ENCODE data around the gene C1orf185. TPM values are rescaled to one million over a fixed set of nuclear protein-coding genes. Genes with fewer than 3 reads are reported as not detected.

Gene C1orf185
- not detected for total RNA-seq
- not detected for polyA plus RNA-seq
- long read RNA-seq, donor 1, result 0 reads
- long read RNA-seq, donor 2, result 0 reads

GRCh38 chr1:51101976-51102375 lies at the start of gene C1orf185:
C1orf185 (plus strand) TSS chr1:51102228; CDS start chr1:51102234, 6 bp downstream.
- WGBS, 3 donors, result 32 to 37% (median 32%) methylated on average over 4 of the region's 4 CpGs
- no peak within 1 kb of the TSS for H3K27ac ChIP-seq
- TF ChIP-seq CTCF (IDR thresholded peaks at IDR 0.05), result no peak

GRCh38 chr1:51058858-51059257 lies 43.2 kb upstream of the C1orf185 start:
- DNase-seq, result no peak
- TF ChIP-seq CTCF (IDR thresholded peaks at IDR 0.05), result no peak
- no peak for ATAC-seq
- Histone ChIP-seq H3K4me1 (no peaks in the 10 kb centered on the region), H3K36me3 (ENCODE audit: insufficient read depth in 1 of 2, low read depth in 1 of 2) (no peaks in the 10 kb centered on the region), H3K27me3 (ENCODE audit: insufficient read depth in 3 of 3, low read length in 2 of 3) (no peaks in the 10 kb centered on the region), H3K4me3 (no peak overlapping the region), H3K27ac (no peak overlapping the region), H3K9me3 (peaks cover 6% of the 10 kb centered on the region)
- intact Hi-C loops (cut with DNase I), result no loop called here
- 52 to 59% (median 58%) methylated on average over 5 of the region's 5 CpGs for WGBS, 3 donors

More at GRCh38 chr1:51101976-51102375, at the start of gene C1orf185:
- Histone ChIP-seq H3K27me3 (ENCODE audit: insufficient read depth in 3 of 3, low read length in 2 of 3) (no peaks in the 10 kb centered on the region), H3K4me1 (no peaks in the 10 kb centered on the region), H3K9me3 (no peaks in the 10 kb centered on the region), H3K36me3 (ENCODE audit: insufficient read depth in 1 of 2, low read depth in 1 of 2) (no peaks in the 10 kb centered on the region), H3K4me3 (no peak within 1 kb of the TSS)
- DNase-seq (no peak), ATAC-seq (no peak)
- intact Hi-C loops (cut with DNase I), result no loop called here

DNA sequence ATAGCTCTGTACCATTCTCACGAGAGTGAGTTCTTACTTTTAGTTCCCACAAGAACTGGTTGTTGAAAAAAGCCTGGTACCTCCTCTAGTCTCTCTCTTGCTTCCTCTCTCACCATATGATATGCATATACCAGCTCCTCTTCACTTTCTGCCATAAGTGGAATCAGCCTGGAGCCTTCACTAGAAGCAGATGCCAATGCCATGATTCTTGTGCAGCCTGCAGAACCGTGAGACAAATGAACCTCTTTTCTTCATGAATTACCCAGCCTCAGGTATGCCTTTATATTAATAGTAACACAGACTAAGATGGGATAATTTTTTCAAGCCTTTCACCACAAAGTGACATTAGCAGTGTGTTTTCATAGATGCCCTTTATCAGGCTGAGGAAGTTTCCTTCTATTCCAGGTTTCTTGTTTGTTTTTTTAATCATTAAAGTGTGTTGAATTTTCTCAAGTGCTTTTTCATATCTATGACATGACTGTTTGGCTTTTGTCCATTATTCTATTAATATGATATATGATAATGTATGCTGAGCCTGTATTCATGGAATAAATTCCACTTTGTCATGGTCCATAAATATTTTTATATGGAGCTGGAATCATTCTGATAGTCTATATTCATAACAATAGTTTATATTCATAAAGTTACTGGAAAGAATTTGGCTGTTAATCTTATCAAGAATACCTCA lies 40.7 kb upstream of the C1orf185 start:
- Histone ChIP-seq H3K4me3 (no peak overlapping the region), H3K4me1 (no peaks in the 10 kb centered on the region), H3K36me3 (ENCODE audit: insufficient read depth in 1 of 2, low read depth in 1 of 2) (no peaks in the 10 kb centered on the region), H3K27me3 (ENCODE audit: insufficient read depth in 3 of 3, low read length in 2 of 3) (no peaks in the 10 kb centered on the region), H3K9me3 (peaks cover 6% of the 10 kb centered on the region), H3K27ac (no peak overlapping the region)
- 64 to 78% (median 64%) methylated on average over 2 of the region's 2 CpGs for WGBS, 3 donors
- ATAC-seq (no peak), DNase-seq (no peak)
- intact Hi-C loops (cut with DNase I), result no loop called here
- no peak for TF ChIP-seq CTCF (IDR thresholded peaks at IDR 0.05)

DNA sequence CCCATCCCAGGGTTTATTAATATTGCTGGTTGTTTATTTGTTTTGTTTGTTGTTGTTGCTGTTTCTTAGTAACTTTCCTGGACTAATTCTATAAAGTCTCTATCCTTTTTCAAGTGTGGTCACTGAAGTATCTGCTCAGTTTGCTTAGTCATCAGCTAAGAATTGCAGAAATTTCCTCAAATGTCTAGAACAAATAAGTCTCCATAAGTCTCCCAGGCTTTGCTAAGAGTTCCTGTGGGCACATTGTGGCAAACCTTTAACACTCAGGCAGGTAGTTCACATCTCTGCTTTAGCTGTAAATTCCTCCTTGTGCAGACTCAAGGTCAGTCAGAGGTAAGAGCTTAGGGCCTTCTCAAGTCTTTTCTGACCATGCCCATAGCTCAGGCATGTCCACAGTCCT lies 38.9 kb upstream of the C1orf185 start:
- Histone ChIP-seq H3K9me3 (no peaks in the 10 kb centered on the region), H3K27ac (no peak overlapping the region), H3K27me3 (ENCODE audit: insufficient read depth in 3 of 3, low read length in 2 of 3) (no peaks in the 10 kb centered on the region), H3K4me1 (no peaks in the 10 kb centered on the region), H3K36me3 (ENCODE audit: insufficient read depth in 1 of 2, low read depth in 1 of 2) (no peaks in the 10 kb centered on the region), H3K4me3 (no peak overlapping the region)
- ATAC-seq (no peak), DNase-seq (no peak)
- intact Hi-C loops (cut with DNase I), result no loop called here
- no peak for TF ChIP-seq CTCF (IDR thresholded peaks at IDR 0.05)

GRCh38 chr1:51070011-51070410 lies 32.0 kb upstream of the C1orf185 start:
- intact Hi-C loops (cut with DNase I), result no loop called here
- DNase-seq, result no peak
- H3K9me3 ChIP-seq, result no peaks in the 10 kb centered on the region
- no peaks in the 10 kb centered on the region for H3K27me3 ChIP-seq (ENCODE audit: insufficient read depth in 3 of 3, low read length in 2 of 3)
- H3K4me3 ChIP-seq, result no peak overlapping the region
- no peak for TF ChIP-seq CTCF (IDR thresholded peaks at IDR 0.05)
- ATAC-seq, result no peak
- no peaks in the 10 kb centered on the region for H3K36me3 ChIP-seq (ENCODE audit: insufficient read depth in 1 of 2, low read depth in 1 of 2)
- no peak overlapping the region for H3K27ac ChIP-seq
- H3K4me1 ChIP-seq, result no peaks in the 10 kb centered on the region

Measured in psoas muscle (tissue), 8 donors.